Osteoblast (primary cell): ENCODE results near the gene HNMT. TPM values are rescaled to one million over a fixed set of nuclear protein-coding genes. Genes with fewer than 3 reads are reported as not detected.

Experiments
- DNase-seq: peaks from one replicate; pipeline ENCODE4 v3.0.0; 2011; ENCODE audit warnings: low spot score, mixed read lengths; ENCODE audit not compliant: insufficient read length; ENCODE audit errors: missing footprints
- H2AFZ ChIP-seq: 2 replicates; pipeline ENCODE4 v1.6.0; 2011; ENCODE audit warnings: mild to moderate bottlenecking, low read length
- H3K27ac ChIP-seq: 2 replicates; pipeline ENCODE4 v1.5.1; 2011; ENCODE audit warnings: mild to moderate bottlenecking, low read depth, low read length, moderate library complexity
- H3K27me3 ChIP-seq: 2 replicates; pipeline ENCODE4 v1.6.0; 2012; ENCODE audit warnings: mild to moderate bottlenecking, control low read depth, inconsistent platforms, low read length, moderate library complexity; ENCODE audit not compliant: insufficient read depth
- H3K36me3 ChIP-seq: 2 replicates; pipeline ENCODE4 v1.5.1; 2011; ENCODE audit warnings: mild to moderate bottlenecking, low read length, control low read depth, moderate library complexity; ENCODE audit not compliant: insufficient read depth
- H3K4me1 ChIP-seq: 2 replicates; pipeline ENCODE4 v1.5.1; 2011; ENCODE audit warnings: mild to moderate bottlenecking, low read length, control low read depth, moderate library complexity; ENCODE audit not compliant: insufficient read depth
- H3K4me2 ChIP-seq: 2 replicates; pipeline ENCODE4 v1.6.0; 2011; ENCODE audit warnings: mild to moderate bottlenecking, low read length; ENCODE audit not compliant: insufficient read depth
- H3K4me3 ChIP-seq: fragments of 200-600 bp; sonication (generic); 3 replicates; pipeline ENCODE4 v1.5.1; 2012; ENCODE audit warnings: mild to moderate bottlenecking, low read length, inconsistent platforms; ENCODE audit not compliant: insufficient read depth
- H3K79me2 ChIP-seq: 2 replicates; pipeline ENCODE4 v1.6.0; 2012; ENCODE audit warnings: mild to moderate bottlenecking, low read length, control low read depth, inconsistent platforms; ENCODE audit not compliant: insufficient read depth
- H3K9me3 ChIP-seq: 2 replicates; pipeline ENCODE4 v1.5.1; 2011; ENCODE audit warnings: low read depth, low read length, control low read depth
- H4K20me1 ChIP-seq: 2 replicates; pipeline ENCODE4 v1.6.0; 2012; ENCODE audit warnings: mild to moderate bottlenecking, low read length, control low read depth; ENCODE audit not compliant: insufficient read depth
- total RNA-seq: library from RNA; depleted of rRNA; stranded (reverse); fragments of >200 nt; gene quantifications from 2 replicates; pipeline ENCODE4 v1.2.3, GENCODE V29; 2012
- TF ChIP-seq, protein P1 (sequence below): IDR thresholded peaks from 2 replicates; pipeline ENCODE4 v1.5.1; 2011; ENCODE audit warnings: mild to moderate bottlenecking, low read depth, low read length, moderate library complexity; ENCODE audit errors: extremely low read depth

The HNMT gene
- total RNA-seq, 1 donor = 115 TPM

GRCh38 chr2:138010890-138011289 is 46.6 kb downstream of the HNMT start:
- H3K4me3 ChIP-seq = no peak overlapping the region
- H3K27ac ChIP-seq = no peak overlapping the region
- H4K20me1 ChIP-seq = no peaks in the 10 kb centered on the region
- H3K4me2 ChIP-seq = no peak overlapping the region
- no peaks in the 10 kb centered on the region for H3K79me2 ChIP-seq
- no peak overlapping the region for H2AFZ ChIP-seq
- TF ChIP-seq, protein P1, sequence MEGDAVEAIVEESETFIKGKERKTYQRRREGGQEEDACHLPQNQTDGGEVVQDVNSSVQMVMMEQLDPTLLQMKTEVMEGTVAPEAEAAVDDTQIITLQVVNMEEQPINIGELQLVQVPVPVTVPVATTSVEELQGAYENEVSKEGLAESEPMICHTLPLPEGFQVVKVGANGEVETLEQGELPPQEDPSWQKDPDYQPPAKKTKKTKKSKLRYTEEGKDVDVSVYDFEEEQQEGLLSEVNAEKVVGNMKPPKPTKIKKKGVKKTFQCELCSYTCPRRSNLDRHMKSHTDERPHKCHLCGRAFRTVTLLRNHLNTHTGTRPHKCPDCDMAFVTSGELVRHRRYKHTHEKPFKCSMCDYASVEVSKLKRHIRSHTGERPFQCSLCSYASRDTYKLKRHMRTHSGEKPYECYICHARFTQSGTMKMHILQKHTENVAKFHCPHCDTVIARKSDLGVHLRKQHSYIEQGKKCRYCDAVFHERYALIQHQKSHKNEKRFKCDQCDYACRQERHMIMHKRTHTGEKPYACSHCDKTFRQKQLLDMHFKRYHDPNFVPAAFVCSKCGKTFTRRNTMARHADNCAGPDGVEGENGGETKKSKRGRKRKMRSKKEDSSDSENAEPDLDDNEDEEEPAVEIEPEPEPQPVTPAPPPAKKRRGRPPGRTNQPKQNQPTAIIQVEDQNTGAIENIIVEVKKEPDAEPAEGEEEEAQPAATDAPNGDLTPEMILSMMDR = no peak
- H3K36me3 ChIP-seq = no peaks in the 10 kb centered on the region
- H3K9me3 ChIP-seq = no peaks in the 10 kb centered on the region
- no peaks in the 10 kb centered on the region for H3K4me1 ChIP-seq
- DNase-seq = peak; percentile 9
- H3K27me3 ChIP-seq = no peaks in the 10 kb centered on the region

GRCh38 chr2:138012082-138012481 is 47.8 kb downstream of the HNMT start:
- H2AFZ ChIP-seq = no peak overlapping the region

GRCh38 chr2:138012968-138013367 is 48.7 kb downstream of the HNMT start:
- Histone ChIP-seq H3K4me2 (no peak overlapping the region), H3K27me3 (no peaks in the 10 kb centered on the region), H3K9me3 (no peaks in the 10 kb centered on the region), H3K79me2 (no peaks in the 10 kb centered on the region), H3K4me3 (no peak overlapping the region), H3K27ac (no peak overlapping the region), H4K20me1 (no peaks in the 10 kb centered on the region), H3K4me1 (no peaks in the 10 kb centered on the region), H3K36me3 (no peaks in the 10 kb centered on the region), H2AFZ (no peak overlapping the region)
- TF ChIP-seq, protein P1 = no peak
- DNase-seq = no peak

More at GRCh38 chr2:138012082-138012481, 47.8 kb downstream of the HNMT start:
- no peaks in the 10 kb centered on the region for H3K36me3 ChIP-seq
- H3K4me2 ChIP-seq = no peak overlapping the region
- no peaks in the 10 kb centered on the region for H3K27me3 ChIP-seq
- TF ChIP-seq, protein P1 = no peak
- no peak overlapping the region for H3K4me3 ChIP-seq
- no peak overlapping the region for H3K27ac ChIP-seq
- no peaks in the 10 kb centered on the region for H3K9me3 ChIP-seq
- no peak for DNase-seq
- H3K79me2 ChIP-seq = no peaks in the 10 kb centered on the region
- H3K4me1 ChIP-seq = no peaks in the 10 kb centered on the region
- H4K20me1 ChIP-seq = no peaks in the 10 kb centered on the region

- H3K4me3 ChIP-seq = no peak overlapping the region
- H3K9me3 ChIP-seq = no peaks in the 10 kb centered on the region
- no peak for DNase-seq
- H3K4me2 ChIP-seq = no peak overlapping the region
- no peaks in the 10 kb centered on the region for H3K79me2 ChIP-seq
- H3K4me1 ChIP-seq = no peaks in the 10 kb centered on the region
- TF ChIP-seq, protein P1 = no peak
- H3K36me3 ChIP-seq = no peaks in the 10 kb centered on the region
- H4K20me1 ChIP-seq = no peaks in the 10 kb centered on the region
- H3K27me3 ChIP-seq = no peaks in the 10 kb centered on the region
- H2AFZ ChIP-seq = no peak overlapping the region
- H3K27ac ChIP-seq = no peak overlapping the region
Observed at GRCh38 chr2:138013639-138014038, 49.4 kb downstream of the HNMT start.
